ENCODE results near the gene LRMDA. TPM values are rescaled to one million over a fixed set of nuclear protein-coding genes. Genes with fewer than 3 reads are reported as not detected.

LRMDA gene
- total and polyA plus RNA-seq, 10 of the 15 experiments (the other 5 are each of a cell fraction or from before 2014, with no cell fraction given): 0.07 to 0.54 (median 0.29) TPM; not detected in 4

DNA sequence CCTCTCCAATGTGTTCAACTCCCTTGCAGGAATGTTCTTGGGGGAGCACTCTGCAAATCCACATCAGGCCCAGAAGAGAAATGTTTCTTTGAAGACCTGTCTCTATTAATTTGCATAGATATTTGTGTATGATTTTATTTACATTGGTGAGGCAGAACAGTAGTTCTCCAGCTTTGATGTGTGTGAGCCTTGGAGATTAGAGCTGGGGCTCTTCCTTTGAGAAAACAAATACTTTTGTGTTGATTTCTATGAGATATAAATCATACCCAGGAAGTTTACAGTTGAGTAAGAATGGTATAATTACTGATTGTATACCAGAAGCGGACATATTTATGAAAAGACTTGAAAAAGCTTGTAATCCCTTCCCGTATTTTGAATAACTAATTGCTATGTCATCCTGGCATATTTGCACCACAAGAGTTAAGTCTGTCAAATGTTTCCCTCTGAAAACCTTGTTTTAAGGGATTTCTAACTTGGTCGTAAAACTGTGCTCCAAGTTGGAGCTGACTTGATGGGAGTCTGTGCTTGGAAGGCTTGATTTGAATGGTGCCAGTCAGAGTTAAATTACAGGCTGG is 468.5 kb downstream of the LRMDA start:
- in situ Hi-C loops (cut with MboI): no loop called here
- no peaks in the 10 kb centered on the region for H3K9me3 ChIP-seq (replicated peaks; ENCODE audit: control insufficient read depth, insufficient read depth, low read length)
- H3K27me3 ChIP-seq (replicated peaks in 1 of 2; ENCODE audit: control insufficient read depth in 2 of 2, insufficient read depth in 2 of 2, low read length in 1 of 2): no peaks in the 10 kb centered on the region; a peak in 1 of 4 replicates
- TF ChIP-seq ATF7 (IDR thresholded peaks at IDR 0.05; ENCODE audit: low read depth): no peak
- no peak for TF ChIP-seq PAX5 (IDR thresholded peaks at IDR 0.05; ENCODE audit: borderline replicate concordance, low read depth, low read length)
- TF ChIP-seq EGR1 (IDR thresholded peaks at IDR 0.05; ENCODE audit: borderline replicate concordance in 1 of 2, low read depth in 2 of 2, low read length in 2 of 2): no peak
- no peak for TF ChIP-seq RB1 (IDR thresholded peaks at IDR 0.05; ENCODE audit: borderline replicate concordance)
- no peak for TF ChIP-seq SMAD1 (IDR thresholded peaks at IDR 0.05; ENCODE audit: low read depth, partially characterized antibody)
- TF ChIP-seq CREM (IDR thresholded peaks at IDR 0.05; ENCODE audit: low read depth): no peak
- TF ChIP-seq, protein P1, sequence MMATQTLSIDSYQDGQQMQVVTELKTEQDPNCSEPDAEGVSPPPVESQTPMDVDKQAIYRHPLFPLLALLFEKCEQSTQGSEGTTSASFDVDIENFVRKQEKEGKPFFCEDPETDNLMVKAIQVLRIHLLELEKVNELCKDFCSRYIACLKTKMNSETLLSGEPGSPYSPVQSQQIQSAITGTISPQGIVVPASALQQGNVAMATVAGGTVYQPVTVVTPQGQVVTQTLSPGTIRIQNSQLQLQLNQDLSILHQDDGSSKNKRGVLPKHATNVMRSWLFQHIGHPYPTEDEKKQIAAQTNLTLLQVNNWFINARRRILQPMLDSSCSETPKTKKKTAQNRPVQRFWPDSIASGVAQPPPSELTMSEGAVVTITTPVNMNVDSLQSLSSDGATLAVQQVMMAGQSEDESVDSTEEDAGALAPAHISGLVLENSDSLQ (IDR thresholded peaks at IDR 0.05): no peak
- no peak for TF ChIP-seq BCL11A (IDR thresholded peaks at IDR 0.05; ENCODE audit: low read depth, low read length)
- TF ChIP-seq MYC (IDR thresholded peaks at IDR 0.05; ENCODE audit: insufficient read depth, insufficient read length, insufficient replicate concordance, low read length, severe bottlenecking): no peak
- TF ChIP-seq GATAD2B (conservative IDR thresholded peaks at IDR 0.05; ENCODE audit: low read depth): no peak
- TF ChIP-seq, protein P2, sequence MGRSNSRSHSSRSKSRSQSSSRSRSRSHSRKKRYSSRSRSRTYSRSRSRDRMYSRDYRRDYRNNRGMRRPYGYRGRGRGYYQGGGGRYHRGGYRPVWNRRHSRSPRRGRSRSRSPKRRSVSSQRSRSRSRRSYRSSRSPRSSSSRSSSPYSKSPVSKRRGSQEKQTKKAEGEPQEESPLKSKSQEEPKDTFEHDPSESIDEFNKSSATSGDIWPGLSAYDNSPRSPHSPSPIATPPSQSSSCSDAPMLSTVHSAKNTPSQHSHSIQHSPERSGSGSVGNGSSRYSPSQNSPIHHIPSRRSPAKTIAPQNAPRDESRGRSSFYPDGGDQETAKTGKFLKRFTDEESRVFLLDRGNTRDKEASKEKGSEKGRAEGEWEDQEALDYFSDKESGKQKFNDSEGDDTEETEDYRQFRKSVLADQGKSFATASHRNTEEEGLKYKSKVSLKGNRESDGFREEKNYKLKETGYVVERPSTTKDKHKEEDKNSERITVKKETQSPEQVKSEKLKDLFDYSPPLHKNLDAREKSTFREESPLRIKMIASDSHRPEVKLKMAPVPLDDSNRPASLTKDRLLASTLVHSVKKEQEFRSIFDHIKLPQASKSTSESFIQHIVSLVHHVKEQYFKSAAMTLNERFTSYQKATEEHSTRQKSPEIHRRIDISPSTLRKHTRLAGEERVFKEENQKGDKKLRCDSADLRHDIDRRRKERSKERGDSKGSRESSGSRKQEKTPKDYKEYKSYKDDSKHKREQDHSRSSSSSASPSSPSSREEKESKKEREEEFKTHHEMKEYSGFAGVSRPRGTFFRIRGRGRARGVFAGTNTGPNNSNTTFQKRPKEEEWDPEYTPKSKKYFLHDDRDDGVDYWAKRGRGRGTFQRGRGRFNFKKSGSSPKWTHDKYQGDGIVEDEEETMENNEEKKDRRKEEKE (IDR thresholded peaks at IDR 0.05): no peak
- TF ChIP-seq ZNF24 (IDR thresholded peaks at IDR 0.05): no peak
- no peak for TF ChIP-seq PAX8 (IDR thresholded peaks at IDR 0.05)
- TF ChIP-seq SIN3A (IDR thresholded peaks at IDR 0.05; ENCODE audit: low read depth, low read length): no peak
- no peak for TF ChIP-seq ZNF207 (IDR thresholded peaks at IDR 0.05; ENCODE audit: borderline replicate concordance)
- no peak for TF ChIP-seq JUND (IDR thresholded peaks at IDR 0.05; ENCODE audit: low read depth, low read length)
- H3K4me3 ChIP-seq: no peak overlapping the region
- ATAC-seq: no peak
- no peak for FAIRE-seq
- no peak overlapping the region for H3K9ac ChIP-seq (ENCODE audit: control insufficient read depth, insufficient read depth, low read length)
- H3K79me2 ChIP-seq (ENCODE audit: control insufficient read depth, insufficient read depth, low read length): no peaks in the 10 kb centered on the region
- ChIA-PET CTCF (no interaction called here), RAD21 (ENCODE audit: unreplicated experiment) (no interaction called here), POLR2A (no interaction called here), SMC1A (ENCODE audit: uncharacterized antibody, unreplicated experiment) (interaction anchor here (1.7 to 2.2 kb wide), 2 partner anchors 11 to 13 kb away, joined by 4 to 10 read pairs; no protein-coding TSS in a partner anchor)
- H2AFZ ChIP-seq (ENCODE audit: control insufficient read depth, low read depth, low read length): no peak overlapping the region
- no peaks in the 10 kb centered on the region for H4K20me1 ChIP-seq (ENCODE audit: control insufficient read depth, insufficient read depth)
- no TSS peak for BruUV-seq (replicated peaks)
- no peaks in the 10 kb centered on the region for H3K4me1 ChIP-seq (ENCODE audit: control insufficient read depth, insufficient read depth, low read length)
- no peak overlapping the region for H3K4me2 ChIP-seq (ENCODE audit: control insufficient read depth, insufficient read depth)
- 14% methylated on average over 3 of the region's 3 CpGs for WGBS (ENCODE audit: insufficient coverage, insufficient replicate concordance, low lambda C conversion rate, missing lambda C conversion rate)
- no peak overlapping the region for H3K27ac ChIP-seq (ENCODE audit: control insufficient read depth, insufficient read depth)
- intact Hi-C loops (cut with micrococcal nuclease; ENCODE audit: unreplicated experiment): no loop called here
- DNase-seq (ENCODE audit: low read depth, low spot score): no peak
- H3K36me3 ChIP-seq (ENCODE audit: control insufficient read depth in 2 of 2, insufficient read depth in 2 of 2, low read length in 1 of 2): no peaks in the 10 kb centered on the region

Data from GM12878 (cell line).